AG04449 (cell line): ENCODE measurements around the gene AGAP3.

Experiments
- CTCF ChIA-PET: fragments of 350-600 bp; formaldehyde crosslinking; extraction: SDS; loops from one replicate; lab custom pipeline; 2021; ENCODE audit warnings: antibody characterized with exemption; lab: Yijun Ruan, JAX
- POLR2A ChIA-PET: fragments of 400-600, 350-600 bp; formaldehyde crosslinking; extraction: SDS; loops from one replicate; lab custom pipeline; 2020; ENCODE audit warnings: antibody characterized with exemption, inconsistent platforms; lab: Yijun Ruan, JAX
- DNase-seq: peaks from one replicate; pipeline ENCODE4 v3.0.0-alpha.2; 2010; ENCODE audit warnings: low read depth, low spot score
- H3K4me3 ChIP-seq: 2 replicates; pipeline ENCODE4 v1.5.1; 2011; ENCODE audit warnings: low read depth, mild to moderate bottlenecking, control low read depth, low read length
- TF ChIP-seq, protein P1 (sequence below): IDR thresholded peaks from one replicate; pipeline ENCODE4 v1.5.1; 2011; ENCODE audit warnings: mild to moderate bottlenecking, moderate library complexity, low read length, control low read depth, inconsistent platforms; ENCODE audit not compliant: insufficient read depth; ENCODE audit errors: missing control alignments

Gene AGAP3

GRCh38 chr7:151131224-151131591 is 44.9 kb downstream of the AGAP3 start:
- ChIA-PET POLR2A (no interaction called here), CTCF (interaction anchor here (1.1 to 2.8 kb wide), 4 partner anchors 9 to 38 kb away, joined by 3 to 14 read pairs (median 5); no protein-coding TSS in a partner anchor)
- DNase-seq, result no peak
- H3K4me3 ChIP-seq, result no peak overlapping the region
- TF ChIP-seq, protein P1, sequence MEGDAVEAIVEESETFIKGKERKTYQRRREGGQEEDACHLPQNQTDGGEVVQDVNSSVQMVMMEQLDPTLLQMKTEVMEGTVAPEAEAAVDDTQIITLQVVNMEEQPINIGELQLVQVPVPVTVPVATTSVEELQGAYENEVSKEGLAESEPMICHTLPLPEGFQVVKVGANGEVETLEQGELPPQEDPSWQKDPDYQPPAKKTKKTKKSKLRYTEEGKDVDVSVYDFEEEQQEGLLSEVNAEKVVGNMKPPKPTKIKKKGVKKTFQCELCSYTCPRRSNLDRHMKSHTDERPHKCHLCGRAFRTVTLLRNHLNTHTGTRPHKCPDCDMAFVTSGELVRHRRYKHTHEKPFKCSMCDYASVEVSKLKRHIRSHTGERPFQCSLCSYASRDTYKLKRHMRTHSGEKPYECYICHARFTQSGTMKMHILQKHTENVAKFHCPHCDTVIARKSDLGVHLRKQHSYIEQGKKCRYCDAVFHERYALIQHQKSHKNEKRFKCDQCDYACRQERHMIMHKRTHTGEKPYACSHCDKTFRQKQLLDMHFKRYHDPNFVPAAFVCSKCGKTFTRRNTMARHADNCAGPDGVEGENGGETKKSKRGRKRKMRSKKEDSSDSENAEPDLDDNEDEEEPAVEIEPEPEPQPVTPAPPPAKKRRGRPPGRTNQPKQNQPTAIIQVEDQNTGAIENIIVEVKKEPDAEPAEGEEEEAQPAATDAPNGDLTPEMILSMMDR, result no peak

- CTCF ChIA-PET, result interaction anchor here (1.1 to 2.1 kb wide), 2 partner anchors 8 to 16 kb away, joined by 4 to 6 read pairs; no protein-coding TSS in a partner anchor
- TF ChIP-seq, protein P1, result no peak
Observed at GRCh38 chr7:151131592-151132293, 45.5 kb downstream of the AGAP3 start.

GRCh38 chr7:151132461-151133205 is 46.4 kb downstream of the AGAP3 start:
- ChIA-PET POLR2A (no interaction called here), CTCF (interaction anchor here (1.0 to 2.1 kb wide), 3 partner anchors 9 to 21 kb away, joined by 3 to 6 read pairs (median 3); no protein-coding TSS in a partner anchor)
- no peak overlapping the region for H3K4me3 ChIP-seq
- TF ChIP-seq, protein P1, result no peak
- no peak for DNase-seq

More at GRCh38 chr7:151131592-151132293, 45.5 kb downstream of the AGAP3 start:
- POLR2A ChIA-PET, result no interaction called here
- DNase-seq, result no peak
- H3K4me3 ChIP-seq, result no peak overlapping the region

GRCh38 chr7:151133266-151133985 is 47.2 kb downstream of the AGAP3 start:
- ChIA-PET POLR2A (no interaction called here), CTCF (interaction anchor here (1.0 to 1.1 kb wide), 2 partner anchors 10 to 22 kb away, joined by 3 read pairs; no protein-coding TSS in a partner anchor)
- TF ChIP-seq, protein P1, result no peak
- no peak overlapping the region for H3K4me3 ChIP-seq
- no peak for DNase-seq

DNA sequence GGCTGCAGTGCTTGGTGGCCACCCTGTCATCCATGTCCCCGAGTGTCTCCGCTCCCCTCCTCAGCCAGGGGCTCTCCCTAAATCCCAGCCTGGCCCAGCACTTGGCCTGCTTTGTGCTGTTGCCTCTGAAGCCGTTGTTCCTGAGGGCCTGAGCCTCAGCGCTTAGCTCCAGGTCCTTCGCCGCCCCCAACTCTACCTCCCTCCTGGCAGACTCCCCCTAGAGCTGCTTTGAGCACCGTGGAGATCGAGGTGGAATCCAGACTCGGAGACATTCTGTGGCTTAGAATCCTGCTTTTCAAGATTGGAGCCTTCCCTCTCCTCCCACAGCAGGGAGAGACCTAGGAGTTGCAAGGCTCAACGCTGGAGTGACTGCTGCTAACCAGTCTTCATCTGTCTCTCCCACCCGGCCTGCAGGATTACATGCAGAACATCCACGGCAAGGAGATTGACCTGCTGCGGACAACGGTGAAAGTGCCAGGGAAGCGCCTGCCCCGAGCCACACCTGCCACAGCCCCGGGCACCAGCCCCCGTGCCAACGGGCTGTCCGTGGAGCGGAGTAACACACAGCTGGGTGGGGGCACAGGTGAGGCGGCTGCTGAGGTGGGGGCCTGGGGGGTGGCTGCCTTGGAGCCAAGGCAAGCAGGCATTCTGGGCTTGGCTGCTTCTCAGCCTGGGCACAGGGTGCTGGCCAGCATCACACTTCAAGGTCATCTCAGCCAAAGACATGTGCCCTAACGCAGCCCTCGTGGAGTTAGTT is 47.9 kb downstream of the AGAP3 start:
- CTCF ChIA-PET, result interaction anchor here (0.9 kb wide), 1 partner anchor 10 kb away, joined by 4 read pairs; no protein-coding TSS in a partner anchor
- DNase-seq, result no peak
- TF ChIP-seq, protein P1, result no peak
- POLR2A ChIA-PET, result no interaction called here
- no peak overlapping the region for H3K4me3 ChIP-seq
